ENCODE results near the gene EYA4.
A peak's percentile ranks its signal among the peaks of the same experiment; 100 is the strongest.

Gene EYA4

DNA sequence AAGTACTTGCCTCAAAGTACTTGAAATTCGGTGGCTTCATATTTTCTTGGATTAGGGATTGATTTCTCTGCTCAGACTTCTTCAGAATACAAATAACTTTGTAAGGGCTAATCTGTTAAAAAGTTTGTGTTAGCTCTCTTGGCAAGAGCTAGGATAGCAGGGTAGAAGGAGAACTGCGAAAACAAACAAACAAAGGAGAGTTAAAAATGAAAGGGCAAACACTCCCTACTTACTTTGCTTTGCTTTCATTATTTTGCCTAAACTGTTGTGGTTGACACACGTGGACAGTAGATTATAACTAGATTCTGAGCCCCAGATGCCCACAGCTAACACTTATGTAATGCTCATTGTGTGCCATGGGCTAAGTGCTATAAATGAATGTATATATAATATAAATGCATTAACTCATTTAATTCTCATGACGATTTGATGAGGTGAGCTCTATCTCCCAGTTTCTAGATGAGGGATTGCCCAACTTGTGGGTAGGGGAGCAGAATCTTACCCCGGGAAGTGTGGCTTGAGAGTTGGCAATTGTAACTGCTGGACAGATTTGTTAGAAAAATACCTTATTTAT lies 48.7 kb downstream of the EYA4 start:
- no peak for DNase-seq

DNA sequence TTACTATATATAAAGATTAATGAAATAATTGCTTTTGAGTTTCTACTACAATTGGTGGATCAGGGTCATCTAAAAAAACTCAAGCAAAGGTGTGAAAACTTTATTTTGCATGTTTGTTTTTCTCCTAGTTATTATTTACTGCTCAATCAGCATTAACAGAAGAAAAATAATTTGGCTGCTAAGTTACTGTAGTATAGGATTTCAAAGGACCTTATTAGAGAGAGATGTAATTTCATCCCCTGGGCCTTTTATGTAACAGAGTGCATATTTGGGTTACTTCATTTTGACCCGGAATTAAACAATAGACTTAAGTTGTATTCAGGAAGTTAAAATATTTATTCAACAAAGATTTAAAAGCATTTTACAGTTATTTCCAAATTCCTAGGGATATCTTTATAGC lies 49.8 kb downstream of the EYA4 start:
- no peak for DNase-seq

DNA sequence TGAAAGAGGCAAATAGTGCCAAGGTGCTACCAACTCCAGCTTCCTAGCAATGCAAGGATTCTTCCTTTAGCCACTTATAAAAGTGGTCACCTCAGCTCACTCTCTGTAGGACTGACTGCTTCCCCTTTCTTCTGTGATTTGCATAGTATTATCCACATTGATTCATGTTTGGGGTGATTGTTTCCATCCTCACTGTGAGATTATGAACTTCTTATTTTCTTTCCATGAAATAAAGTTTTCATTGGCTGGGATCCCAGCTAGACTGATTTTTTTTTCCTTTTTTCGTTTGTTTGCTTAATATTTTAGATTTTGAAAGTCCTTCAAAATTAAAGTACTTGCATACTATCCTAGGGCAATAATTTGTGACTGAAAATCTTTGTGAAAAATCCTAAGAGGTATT lies 50.5 kb downstream of the EYA4 start:
- DNase-seq = no peak

DNA sequence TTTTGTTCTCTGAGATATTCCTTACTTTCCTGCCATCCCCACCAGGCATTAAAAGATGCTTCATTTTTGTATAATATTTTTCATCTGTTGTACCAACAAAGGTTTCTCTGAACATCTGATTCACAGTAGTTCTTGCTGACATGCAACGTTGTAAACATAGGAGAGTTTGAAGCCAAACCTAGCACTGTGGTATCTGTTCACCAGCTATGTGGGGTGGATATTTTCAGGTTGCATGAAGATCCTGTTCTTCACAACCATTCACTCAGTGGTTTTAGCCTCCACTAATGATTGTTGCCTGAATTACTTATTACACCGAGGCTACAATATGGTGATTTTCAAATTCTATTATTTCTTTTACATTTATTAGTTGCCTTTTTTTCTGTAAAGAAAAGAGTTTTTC lies 56.5 kb downstream of the EYA4 start:
- no peak for DNase-seq

DNA sequence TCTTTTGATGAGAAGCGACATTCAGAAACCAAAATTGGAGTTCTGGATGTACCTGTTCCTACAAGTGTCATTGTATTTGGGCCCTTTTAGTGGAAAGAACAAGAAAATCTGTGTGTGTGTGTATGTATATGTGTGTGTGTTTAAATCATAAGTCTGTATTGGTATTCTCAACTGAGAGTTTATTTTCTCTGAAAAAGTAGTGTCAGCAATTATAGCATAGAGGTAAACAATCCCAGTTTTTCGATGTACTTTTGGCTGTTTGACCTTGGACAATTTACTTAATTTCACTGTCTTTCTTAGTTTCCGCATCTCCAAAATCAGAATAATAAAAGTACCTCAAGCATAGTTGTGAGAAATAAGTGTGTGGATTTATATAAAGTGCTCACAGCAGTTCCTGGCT lies 57.2 kb downstream of the EYA4 start:
- DNase-seq = no peak

DNA sequence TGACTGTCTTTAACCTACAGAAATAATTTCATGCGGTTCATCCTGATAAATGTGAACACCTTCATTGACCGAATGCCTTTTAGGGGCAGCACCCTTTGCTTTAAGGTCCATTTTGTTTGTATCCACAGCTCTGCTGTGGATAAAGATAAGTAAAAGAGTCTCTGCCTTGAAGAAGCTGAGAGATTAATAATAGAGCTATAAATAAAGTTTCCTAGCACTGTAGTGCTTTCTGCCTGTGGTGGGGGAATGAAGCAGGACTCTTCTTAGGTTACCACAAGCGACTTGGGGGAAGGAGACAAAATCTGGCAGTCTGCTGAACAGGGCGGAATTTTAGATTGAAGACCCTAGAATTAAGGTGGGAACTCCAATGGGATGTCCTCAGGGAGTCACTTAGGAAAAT lies 57.6 kb downstream of the EYA4 start:
- no peak for DNase-seq

DNA sequence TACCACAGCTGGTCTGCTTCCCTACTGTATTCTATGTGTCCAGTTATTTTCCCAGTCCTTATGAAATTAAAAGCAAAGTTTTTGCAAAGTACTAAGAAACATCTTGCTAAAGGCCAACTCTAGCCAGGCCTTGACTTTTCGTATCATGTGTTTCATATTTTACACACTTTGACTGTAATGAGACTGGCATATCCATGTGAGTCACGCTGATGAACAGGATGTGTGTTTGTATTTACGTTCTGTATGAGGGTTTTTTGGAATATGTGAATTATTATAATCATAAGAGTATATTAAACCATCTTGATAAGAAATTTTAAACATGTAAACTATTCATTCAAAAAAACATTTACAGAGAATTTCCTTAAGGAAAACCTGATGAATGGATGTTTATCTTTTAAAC lies 59.7 kb downstream of the EYA4 start:
- no peak for DNase-seq

DNA sequence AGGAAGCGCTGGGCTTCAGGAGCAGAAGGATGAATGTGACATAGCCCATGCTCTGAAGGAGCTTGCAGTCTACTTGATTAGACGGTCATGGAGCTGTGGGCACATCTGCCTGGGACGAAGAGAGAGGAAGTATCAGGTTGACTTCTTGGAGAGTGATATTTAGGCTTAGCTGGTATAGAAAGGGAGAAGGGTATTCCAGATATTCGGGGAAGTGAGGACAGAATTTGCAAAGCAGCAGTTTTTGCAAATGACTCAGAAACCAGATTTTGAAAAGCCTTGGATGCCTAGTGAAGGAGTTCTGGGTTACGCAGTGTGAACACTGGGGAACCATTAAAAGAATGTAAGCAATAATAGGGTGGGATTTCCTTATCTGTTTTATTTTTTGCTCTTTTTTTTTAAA lies 60.7 kb downstream of the EYA4 start:
- DNase-seq = no peak

DNA sequence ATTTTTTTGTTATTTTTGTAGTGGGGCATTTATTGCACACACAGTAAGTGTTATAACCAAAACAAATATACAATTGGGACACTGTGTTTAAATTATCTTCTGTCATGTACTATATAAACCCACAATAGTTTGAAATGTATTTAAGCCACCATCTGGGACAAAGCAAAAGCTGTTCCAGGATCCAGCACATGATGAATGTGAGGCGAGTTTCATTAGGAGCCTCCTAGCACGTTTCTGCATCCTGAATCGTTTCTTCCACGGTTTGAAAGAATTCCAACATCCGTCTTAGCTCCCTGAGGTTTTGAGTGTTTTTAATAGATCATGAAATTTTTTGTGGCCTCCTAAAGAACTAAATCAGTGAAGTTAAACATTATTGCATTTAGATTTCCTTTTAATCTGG lies 65.8 kb downstream of the EYA4 start:
- DNase-seq = no peak

DNA sequence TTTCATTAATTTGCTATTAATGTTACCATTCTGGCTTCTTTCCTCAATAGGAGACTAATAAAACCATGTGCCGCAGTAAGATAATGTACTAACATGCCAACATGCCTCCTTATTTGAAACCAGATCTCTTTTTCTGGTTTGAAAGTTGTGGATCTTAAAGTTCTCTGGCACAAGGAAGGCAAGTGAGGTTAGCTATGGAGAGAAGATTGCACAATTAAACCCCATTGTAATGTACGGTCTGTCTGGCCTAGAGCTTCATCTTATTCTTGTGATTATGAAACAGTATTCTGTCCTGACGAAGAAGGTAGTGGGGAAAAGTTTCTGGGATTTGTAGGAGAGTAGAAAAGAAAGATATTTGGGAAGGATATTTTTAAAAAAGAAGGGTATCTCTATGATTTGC lies 68.4 kb downstream of the EYA4 start:
- DNase-seq = no peak

DNA sequence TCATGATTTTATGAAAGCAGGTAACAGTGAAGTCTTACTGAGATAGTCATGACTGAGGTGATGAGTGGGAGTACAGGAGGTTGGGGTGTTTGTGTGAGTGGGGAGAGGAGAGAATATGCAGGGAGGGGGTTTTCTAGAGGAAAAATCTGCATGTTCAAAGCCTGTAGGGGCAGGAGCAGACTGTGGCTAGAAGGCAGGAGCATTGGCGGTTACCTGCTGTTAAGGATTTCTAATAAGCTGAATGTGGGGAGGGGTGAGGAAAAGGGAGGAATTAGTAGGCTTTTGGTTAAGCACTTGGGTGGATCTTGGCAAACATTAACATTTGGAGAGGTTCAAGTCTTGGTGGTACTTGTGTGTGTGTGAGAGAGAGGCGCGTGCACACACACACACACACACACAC lies 70.8 kb downstream of the EYA4 start:
- DNase-seq = no peak

DNA sequence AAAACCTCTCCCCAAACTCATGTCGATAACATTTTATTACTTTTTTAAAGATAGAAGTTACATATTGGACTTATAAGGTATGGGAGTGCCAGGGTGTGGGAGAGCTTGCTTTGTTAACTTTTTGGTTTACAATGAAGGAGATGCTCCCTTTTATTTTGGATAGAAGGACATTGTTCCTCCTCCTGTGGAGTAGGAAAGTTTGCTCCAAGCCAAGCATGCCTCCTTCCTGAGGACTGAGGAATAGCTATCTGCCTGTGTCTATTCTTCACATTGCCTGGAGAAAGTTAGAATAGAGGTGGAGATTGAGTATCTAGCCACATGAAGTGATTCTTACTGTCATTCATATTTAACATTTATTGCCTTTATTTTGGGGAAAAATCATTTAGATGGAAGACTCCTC lies 71.9 kb downstream of the EYA4 start:
- DNase-seq = no peak

DNA sequence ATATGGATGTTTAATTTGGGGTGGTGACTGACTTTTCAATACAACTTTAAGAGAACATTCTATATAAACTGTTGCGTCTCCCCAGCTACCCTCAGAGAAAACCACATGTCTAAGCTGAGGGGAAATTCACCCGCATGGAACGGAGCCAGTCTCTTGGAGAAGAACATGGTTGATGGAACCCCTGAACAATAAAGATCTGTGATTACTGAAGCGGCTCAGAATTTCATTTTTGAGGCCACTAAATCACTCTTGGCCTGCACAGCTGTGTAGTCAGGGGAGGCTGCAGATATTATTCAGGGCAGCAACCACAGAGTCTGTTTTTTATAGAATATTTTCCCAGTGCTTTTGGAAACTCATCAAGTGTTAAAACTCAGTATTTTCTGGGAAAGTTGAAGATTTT lies 73.8 kb downstream of the EYA4 start:
- peak; percentile 43 for DNase-seq

DNA sequence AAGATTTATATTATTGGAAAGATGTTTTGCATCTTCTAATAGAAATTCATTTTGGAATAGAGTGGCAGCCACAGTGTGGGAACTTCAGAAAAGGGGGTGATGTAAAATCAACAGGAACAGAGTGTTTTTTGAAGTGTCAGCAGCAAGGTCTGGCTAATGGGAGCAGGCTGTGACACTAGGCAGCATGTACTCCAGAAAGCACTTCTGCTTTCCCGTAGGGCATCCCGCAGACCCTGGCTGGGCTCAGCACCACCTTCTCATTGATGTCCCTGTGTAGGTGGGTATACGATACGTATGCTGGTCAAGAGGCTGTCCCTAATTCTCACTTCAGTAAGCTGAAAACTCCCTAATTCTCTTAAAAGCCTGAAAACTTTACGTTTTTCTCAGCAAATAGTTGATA lies 74.7 kb downstream of the EYA4 start:
- no peak for DNase-seq

DNA sequence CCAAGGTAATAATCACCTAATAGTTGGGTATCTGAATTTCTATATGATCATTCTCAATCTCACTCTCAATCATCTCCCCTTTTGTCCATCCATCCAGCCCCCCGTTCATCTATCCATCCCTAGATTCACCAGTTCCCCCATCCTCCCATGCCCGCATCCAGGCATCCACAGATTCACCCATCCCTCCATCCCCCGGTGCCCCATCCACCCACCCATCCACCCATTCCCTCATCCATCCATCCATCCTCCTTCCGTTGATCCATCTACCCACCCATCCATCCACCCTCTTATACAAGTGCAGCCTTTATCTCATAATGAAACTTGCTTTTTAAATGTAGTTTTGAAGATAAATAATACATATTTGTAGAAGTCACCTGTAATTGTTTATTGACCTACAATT lies 76.5 kb downstream of the EYA4 start:
- DNase-seq = no peak

DNA sequence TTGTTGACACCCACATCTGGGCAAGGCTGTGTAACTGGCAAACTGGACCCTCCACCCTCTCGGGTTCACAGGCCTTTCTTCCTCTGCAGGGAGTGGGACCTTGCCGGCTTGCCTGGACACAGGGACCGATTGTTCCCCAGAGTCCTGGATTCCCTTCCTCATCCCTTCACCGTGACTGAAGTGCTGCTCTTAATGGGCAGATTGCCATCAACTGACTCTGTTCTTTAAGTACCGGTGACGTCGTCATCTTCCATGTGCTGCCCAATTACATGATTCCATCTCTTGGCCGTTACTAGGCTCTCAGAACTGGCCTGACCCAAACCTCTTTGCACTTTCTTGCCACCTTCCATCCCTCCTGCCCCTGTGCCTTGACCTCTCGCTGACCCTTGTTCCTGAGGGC lies 85.4 kb downstream of the EYA4 start:
- DNase-seq = no peak

DNA sequence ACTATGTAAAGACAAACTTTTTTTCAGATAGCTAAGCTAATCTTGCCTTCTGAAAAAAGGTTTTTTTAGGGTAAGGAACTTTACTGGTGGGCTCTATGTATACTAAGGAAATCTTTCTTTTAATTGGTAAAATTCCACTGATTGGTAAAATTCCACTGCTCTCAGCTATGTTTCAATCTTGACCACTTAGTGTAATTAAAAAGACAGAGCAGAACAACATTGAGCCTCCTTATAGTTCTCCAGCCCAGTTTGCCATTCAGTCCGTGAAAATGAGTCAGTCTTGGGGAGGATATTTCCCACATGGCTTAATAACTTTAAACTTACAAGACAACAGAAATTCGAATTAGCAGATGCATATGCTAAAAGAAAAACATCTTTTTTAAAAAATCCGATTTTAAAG lies 92.7 kb downstream of the EYA4 start:
- no peak for DNase-seq

DNA sequence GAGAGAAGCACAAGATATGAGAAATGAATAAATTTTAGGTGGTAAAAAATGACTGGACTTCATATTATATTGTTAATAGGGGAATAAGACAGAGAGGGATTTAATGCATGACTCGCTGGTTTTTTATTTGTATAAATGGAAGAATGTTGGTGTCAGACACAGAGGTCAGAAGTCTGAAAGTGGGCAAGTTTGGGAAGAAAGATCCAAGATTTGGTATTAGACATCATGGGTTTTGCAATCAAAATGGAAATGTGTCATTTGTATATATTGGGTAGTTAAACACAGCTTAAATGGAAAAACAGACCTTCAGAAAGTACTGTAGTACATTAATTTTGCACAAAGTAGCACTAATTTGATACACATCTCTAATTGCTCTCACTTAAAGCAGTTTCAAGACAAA lies 96.2 kb downstream of the EYA4 start:
- no peak for DNase-seq

DNA sequence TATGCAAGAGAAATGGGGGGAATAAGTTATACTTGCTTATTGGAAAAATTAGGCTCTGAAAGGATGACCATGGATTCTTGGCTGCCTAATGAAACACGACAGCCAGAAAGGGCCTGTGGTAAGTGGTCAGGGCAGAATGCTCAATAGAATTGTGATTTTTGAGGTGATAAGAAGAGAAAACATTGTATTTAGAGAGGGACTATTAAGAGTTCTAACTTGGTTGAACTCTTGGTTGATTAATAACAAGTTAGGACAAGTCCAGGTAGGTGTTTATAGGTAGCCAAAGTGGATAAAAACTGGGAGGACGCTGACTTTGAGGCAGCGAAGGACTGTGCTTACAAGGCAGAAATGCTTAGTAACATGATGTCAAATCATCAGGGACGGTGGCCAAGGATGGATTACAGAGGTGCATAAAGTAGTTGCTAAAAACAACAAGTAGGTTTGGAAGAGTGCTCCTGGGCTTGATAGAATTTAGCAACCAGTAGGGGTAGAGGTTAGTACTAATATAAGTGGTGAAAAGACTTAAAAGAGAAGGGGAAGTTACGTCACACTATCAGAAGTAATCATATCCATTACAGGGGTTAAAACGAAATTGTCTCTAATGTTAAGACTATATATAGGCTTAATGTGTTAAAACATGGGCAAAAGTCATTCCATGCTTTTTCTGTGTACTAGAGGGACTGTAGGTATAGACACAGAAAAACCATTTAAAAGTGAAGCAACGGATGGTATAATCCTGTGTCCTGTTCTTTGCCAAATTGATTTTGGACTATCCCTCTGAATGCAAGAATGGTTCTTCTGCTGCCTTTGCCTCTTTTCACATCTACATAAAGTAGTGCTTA lies 98.6 kb downstream of the EYA4 start:
- DNase-seq = no peak

DNA sequence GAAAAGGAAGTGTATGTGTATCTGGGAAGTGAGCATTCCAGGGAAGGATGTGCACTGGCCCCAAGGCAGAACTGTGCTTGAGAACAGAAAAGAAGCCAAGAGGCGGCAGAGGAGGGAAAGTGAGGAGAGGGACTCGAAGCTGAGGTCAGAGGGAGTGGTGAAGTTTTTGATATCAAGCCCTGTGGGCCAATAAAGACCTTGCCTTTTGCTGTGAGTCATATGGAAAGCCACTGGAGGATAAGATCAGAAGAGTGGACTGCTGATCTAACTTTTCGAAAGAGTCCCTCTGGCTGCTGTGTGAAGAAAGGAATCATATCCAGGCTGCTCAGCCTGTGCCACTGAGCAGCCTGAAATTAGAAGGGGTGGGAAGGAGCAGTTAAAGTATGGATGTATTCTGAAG lies 99.4 kb downstream of the EYA4 start:
- no peak for DNase-seq

DNA sequence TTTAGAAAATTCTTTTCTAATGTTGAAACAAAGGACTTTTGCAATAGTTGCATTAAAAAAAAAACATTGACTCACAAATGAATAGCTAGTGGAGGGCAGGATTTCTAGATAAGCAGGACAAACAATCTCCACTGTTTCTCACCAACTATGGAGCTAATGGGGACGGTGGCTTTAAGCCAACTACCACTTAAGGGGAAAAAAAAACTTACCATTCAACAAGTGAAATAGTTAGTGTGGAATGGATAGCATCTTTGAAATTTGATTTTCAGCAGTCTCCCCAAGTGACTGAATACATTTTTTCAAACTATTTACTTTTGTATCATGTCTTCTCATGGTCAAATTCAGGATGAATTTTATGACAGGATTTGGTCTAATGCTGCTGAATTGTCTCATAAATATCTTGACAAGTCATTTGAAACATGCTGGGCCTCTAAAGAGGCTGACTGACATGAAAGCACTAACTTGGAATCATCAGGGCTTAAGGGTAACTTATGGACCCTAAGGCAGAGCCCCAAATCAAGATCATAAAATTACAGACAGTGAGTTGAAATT lies 100.5 kb downstream of the EYA4 start:
- DNase-seq = no peak

DNA sequence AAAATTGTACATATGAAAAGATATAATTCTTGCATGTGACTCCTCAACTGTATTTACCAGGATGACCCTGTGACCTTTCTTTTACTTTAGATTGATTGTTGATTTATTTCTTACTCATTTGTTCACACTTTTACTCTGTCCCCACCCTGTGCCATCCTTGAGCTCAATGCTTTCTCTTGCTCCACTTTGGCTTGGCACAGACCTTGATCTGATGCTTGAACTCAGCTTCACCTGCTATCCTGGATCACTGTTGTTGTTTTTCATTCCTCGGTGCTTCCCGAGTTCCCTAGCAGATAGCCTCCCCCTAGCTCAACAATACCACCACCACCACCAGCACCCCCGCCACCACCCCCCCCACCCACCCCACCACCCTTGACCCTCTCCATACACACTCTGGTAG lies 102.1 kb downstream of the EYA4 start:
- DNase-seq = no peak

DNA sequence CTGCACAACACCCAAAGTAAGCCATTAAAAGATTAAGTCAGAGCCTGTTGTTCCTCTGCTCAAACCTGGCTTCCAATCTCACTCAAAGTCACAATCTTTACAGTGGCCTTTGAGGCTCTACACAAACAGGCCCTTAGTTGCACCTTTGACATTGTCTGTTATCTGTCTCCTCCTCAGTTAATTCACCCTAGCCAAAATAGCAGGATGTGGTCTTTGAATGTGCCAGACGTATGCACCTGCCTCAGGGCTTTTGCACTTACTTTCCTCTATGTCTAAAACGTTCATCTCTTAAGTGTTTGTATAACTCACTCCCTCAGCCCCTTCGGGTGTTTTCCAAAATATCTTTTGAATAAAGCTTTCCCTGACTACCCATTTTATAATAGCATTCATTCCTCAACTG lies 107.7 kb downstream of the EYA4 start:
- no peak for DNase-seq

DNA sequence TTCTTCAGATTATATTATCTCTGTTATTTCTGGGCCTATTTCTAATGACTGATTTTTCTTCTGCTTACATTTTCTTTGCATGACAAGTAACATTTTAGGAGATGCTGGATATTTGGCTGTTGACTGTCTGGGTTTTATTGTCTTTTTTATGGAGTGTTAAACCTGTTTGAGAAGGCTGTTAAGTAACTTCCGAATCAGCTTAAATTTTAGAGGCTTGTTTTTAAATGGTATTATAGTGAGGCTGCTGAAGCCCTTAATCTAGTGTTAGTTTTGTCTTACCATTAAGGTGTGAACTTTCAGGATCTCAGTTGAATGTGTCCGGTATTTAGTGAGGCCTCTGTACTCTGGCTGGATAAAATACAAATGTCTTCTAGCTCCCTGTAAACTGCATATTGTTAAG lies 109.8 kb downstream of the EYA4 start:
- DNase-seq = no peak

DNA sequence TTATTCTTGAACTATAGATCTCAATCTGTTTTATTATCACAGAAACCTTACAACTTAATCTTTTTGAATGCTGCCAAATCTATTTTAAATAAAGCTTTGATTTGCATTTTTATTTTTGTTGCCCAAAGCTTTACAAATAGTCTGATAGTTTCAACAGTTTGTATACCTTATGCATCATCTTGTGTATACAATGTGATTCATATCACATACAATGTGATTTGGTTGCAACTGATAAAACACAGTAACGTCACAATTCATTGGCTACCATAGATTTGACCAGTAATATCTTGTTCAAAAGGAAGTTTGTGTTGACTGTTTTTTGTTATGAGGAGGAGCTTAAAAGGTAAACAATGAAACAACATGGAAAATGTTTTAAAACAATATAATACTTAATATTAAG lies 110.9 kb downstream of the EYA4 start:
- no peak for DNase-seq

Data from left hindlimb (tissue), 1 donor.